HCT116 (cell line): ENCODE data around the gene TMEM238L. TPM values are rescaled to one million over a fixed set of nuclear protein-coding genes. Genes with fewer than 3 reads are reported as not detected.

Source experiments
- ATAC-seq: fragments of 200-7000 bp; cut with Tn5 transposase; 2 replicates; pipeline ENCODE4 v1.9.1; 2020; ENCODE audit warnings: mild to moderate bottlenecking, moderate library complexity
- BruUV-seq: library from RNA; stranded (reverse); fragments of 400-500 nt; replicated peaks from 2 replicates; lab custom pipeline; 2021; lab: Mats Ljungman, UMichigan
- CTCF ChIA-PET: fragments of 300-600 bp; sonication (Branson Sonifier 250); formaldehyde crosslinking; loops from one replicate; lab custom pipeline; 2021; ENCODE audit warnings: antibody characterized with exemption; lab: Charles Lee
- POLR2A ChIA-PET: fragments of 300-600, 350-600 bp; sonication (Branson Sonifier 250); formaldehyde crosslinking; loops from one replicate; lab custom pipeline; 2021; ENCODE audit warnings: antibody characterized with exemption; lab: Charles Lee
- RAD21 ChIA-PET, 2 experiments: fragments of 300-600 bp; sonication (Branson Sonifier 250); formaldehyde crosslinking; loops; one replicate each; lab custom pipeline; 2023; ENCODE audit warnings: low total read pairs in 2 of 2; ENCODE audit not compliant: uncharacterized antibody in 2 of 2, unreplicated experiment in 2 of 2, low non-redundant PET in 1 of 2; lab: Charles Lee
- DNase-seq: peaks from one replicate; pipeline ENCODE4 v3.0.0-alpha.2; 2010; ENCODE audit warnings: low read depth, low spot score
- H2AFZ ChIP-seq: fragments of 200-600 bp; shearing (Covaris generic), sonication (generic); 2 replicates; pipeline ENCODE4 v1.6.1; 2017; ENCODE audit warnings: low read depth, mixed run types, mixed read lengths, antibody characterized with exemption, low read length; ENCODE audit not compliant: poor library complexity, severe bottlenecking
- H3K27ac ChIP-seq: 2 replicates; pipeline ENCODE4 v1.5.1; 2012; ENCODE audit warnings: low read depth, low read length
- H3K27me3 ChIP-seq: fragments of 200-600 bp; sonication (generic); 2 replicates; pipeline ENCODE4 v1.6.1; 2016; ENCODE audit warnings: mixed run types, low read length, mixed read lengths; ENCODE audit not compliant: insufficient read depth
- H3K36me3 ChIP-seq, 2 experiments: fragments of 200-500 bp in 1 of 2; fragments of 200-600 bp in 1 of 2; sonication (Bioruptor generic) in 1 of 2; sonication (generic) in 1 of 2; 2 replicates each; pipeline versions ENCODE4 v1.5.1 to v1.6.1; 2014 to 2016; ENCODE audit warnings: low read length in 2 of 2, inconsistent platforms in 1 of 2, mixed read lengths in 1 of 2, mixed run types in 1 of 2; ENCODE audit not compliant: insufficient read depth in 2 of 2, control insufficient read depth in 1 of 2
- H3K4me1 ChIP-seq, 2 experiments: fragments of 200-600 bp in 1 of 2; sonication (generic) in 1 of 2; 2 replicates each; pipeline versions ENCODE4 v1.5.1 to v1.6.1; 2012 to 2017; ENCODE audit warnings: low read length in 2 of 2, inconsistent platforms in 1 of 2, mild to moderate bottlenecking in 1 of 2, mixed read lengths in 1 of 2, mixed run types in 1 of 2, moderate library complexity in 1 of 2; ENCODE audit not compliant: insufficient read depth in 2 of 2, control insufficient read depth in 1 of 2
- H3K4me2 ChIP-seq: fragments of 200-600 bp; sonication (generic); 2 replicates; pipeline ENCODE4 v1.6.1; 2017; ENCODE audit warnings: mixed run types, low read length, mixed read lengths
- H3K4me3 ChIP-seq, 2 experiments: fragments of 200-600 bp in 1 of 2; sonication (generic) in 1 of 2; replicated peaks in 1 of 2; 2 replicates each; pipeline ENCODE4 v1.5.1; 2011 to 2016; ENCODE audit warnings: low read length in 2 of 2, control low read depth in 1 of 2, low read depth in 1 of 2, mild to moderate bottlenecking in 1 of 2, mixed read lengths in 1 of 2, mixed run types in 1 of 2
- H3K79me2 ChIP-seq: fragments of 200-600 bp; sonication (generic); 2 replicates; pipeline ENCODE4 v1.6.1; 2017; ENCODE audit warnings: mild to moderate bottlenecking, mixed run types, low read length, moderate library complexity, mixed read lengths; ENCODE audit not compliant: insufficient read depth
- H3K9ac ChIP-seq: fragments of 200-600 bp; sonication (generic); 2 replicates; pipeline ENCODE4 v1.6.1; 2016; ENCODE audit warnings: low read length, mixed read lengths
- H3K9me2 ChIP-seq: fragments of 200-600 bp; sonication (generic), shearing (Covaris generic); 2 replicates; pipeline ENCODE4 v1.6.1; 2017; ENCODE audit warnings: mixed run types, mild to moderate bottlenecking, moderate library complexity; ENCODE audit not compliant: insufficient read depth
- H3K9me3 ChIP-seq, 2 experiments: fragments of 200-500 bp in 1 of 2; fragments of 200-600 bp in 1 of 2; sonication (Bioruptor generic) in 1 of 2; sonication (generic) in 1 of 2; 2 replicates each; pipeline ENCODE4 v1.6.1; 2014 to 2017; ENCODE audit warnings: low read length in 2 of 2, mixed read lengths in 2 of 2, inconsistent platforms in 1 of 2, low read depth in 1 of 2, mild to moderate bottlenecking in 1 of 2, mixed run types in 1 of 2, moderate library complexity in 1 of 2; ENCODE audit not compliant: control insufficient read depth in 1 of 2, insufficient read depth in 1 of 2
- H4K20me1 ChIP-seq: fragments of 200-600 bp; sonication (generic), shearing (Covaris generic); 2 replicates; pipeline ENCODE4 v1.6.1; 2017; ENCODE audit warnings: mixed run types, mild to moderate bottlenecking, moderate library complexity; ENCODE audit not compliant: insufficient read depth
- ATF3 ChIP-seq: IDR thresholded peaks from 2 replicates; pipeline ENCODE4 v1.6.1; 2012
- CBX3 ChIP-seq: IDR thresholded peaks from 2 replicates; pipeline ENCODE4 v1.6.1; 2012; ENCODE audit warnings: low read depth
- CEBPB ChIP-seq: IDR thresholded peaks from 2 replicates; pipeline ENCODE4 v1.6.1; 2012; ENCODE audit warnings: low read depth
- EZH2 ChIP-seq: fragments of 200-600 bp; sonication (generic); IDR thresholded peaks from 2 replicates; pipeline ENCODE4 v1.6.1; 2017; ENCODE audit warnings: antibody characterized with exemption, mixed run types
- EZH2phosphoT487 ChIP-seq: fragments of 200-600 bp; IDR thresholded peaks from 2 replicates; pipeline ENCODE4 v1.6.1; 2018; ENCODE audit warnings: antibody characterized with exemption, borderline replicate concordance
- FOSL1 ChIP-seq: IDR thresholded peaks from 2 replicates; pipeline ENCODE4 v1.6.1; 2012; ENCODE audit warnings: low read depth
- JUND ChIP-seq: IDR thresholded peaks from 2 replicates; pipeline ENCODE4 v1.6.1; 2012
- RAD21 ChIP-seq: IDR thresholded peaks from 2 replicates; pipeline ENCODE4 v1.6.1; 2012; ENCODE audit warnings: low read depth, mild to moderate bottlenecking
- SIN3A ChIP-seq: IDR thresholded peaks from 2 replicates; pipeline ENCODE4 v1.6.1; 2012; ENCODE audit warnings: low read depth
- YY1 ChIP-seq: IDR thresholded peaks from 2 replicates; pipeline ENCODE4 v1.6.1; 2011; ENCODE audit warnings: low read length, low read depth, moderate library complexity, mild to moderate bottlenecking; ENCODE audit not compliant: insufficient replicate concordance; ENCODE audit errors: extremely low read depth
- intact Hi-C: fragments of 100-400 bp; cut with micrococcal nuclease; formaldehyde crosslinking; loops from 2 replicates; pipeline ENCODE4 v1.10.0; 2022
- total RNA-seq: library from RNA; stranded (reverse); gene quantifications from one replicate; pipeline ENCODE4 v1.2.1, GENCODE V29; 2021; ENCODE audit not compliant: unreplicated experiment
- TF ChIP-seq, protein P1 (sequence below), 3 experiments: fragments of 200-600 bp in 1 of 3; sonication (generic) in 1 of 3; IDR thresholded peaks in 2 of 3; conservative IDR thresholded peaks in 1 of 3; 2 replicates each; pipeline ENCODE4 v1.5.1; 2012 to 2017; ENCODE audit warnings: low read depth in 2 of 3, low read length in 2 of 3, antibody characterized with exemption in 1 of 3, borderline replicate concordance in 1 of 3, control low read depth in 1 of 3, mild to moderate bottlenecking in 1 of 3, mixed read lengths in 1 of 3, mixed run types in 1 of 3, moderate library complexity in 1 of 3; ENCODE audit not compliant: insufficient read depth in 1 of 3
- TF ChIP-seq, protein P2 (sequence below): IDR thresholded peaks from 2 replicates; pipeline ENCODE4 v1.6.1; 2012; ENCODE audit warnings: low read depth
- TF ChIP-seq, protein P3 (sequence below): IDR thresholded peaks from 2 replicates; pipeline ENCODE4 v1.6.1; 2011; ENCODE audit warnings: mild to moderate bottlenecking, low read length, moderate library complexity; ENCODE audit not compliant: insufficient replicate concordance; ENCODE audit errors: extremely low read depth

Gene TMEM238L
- total RNA-seq, 1 experiment from 2014 or later: not detected

DNA sequence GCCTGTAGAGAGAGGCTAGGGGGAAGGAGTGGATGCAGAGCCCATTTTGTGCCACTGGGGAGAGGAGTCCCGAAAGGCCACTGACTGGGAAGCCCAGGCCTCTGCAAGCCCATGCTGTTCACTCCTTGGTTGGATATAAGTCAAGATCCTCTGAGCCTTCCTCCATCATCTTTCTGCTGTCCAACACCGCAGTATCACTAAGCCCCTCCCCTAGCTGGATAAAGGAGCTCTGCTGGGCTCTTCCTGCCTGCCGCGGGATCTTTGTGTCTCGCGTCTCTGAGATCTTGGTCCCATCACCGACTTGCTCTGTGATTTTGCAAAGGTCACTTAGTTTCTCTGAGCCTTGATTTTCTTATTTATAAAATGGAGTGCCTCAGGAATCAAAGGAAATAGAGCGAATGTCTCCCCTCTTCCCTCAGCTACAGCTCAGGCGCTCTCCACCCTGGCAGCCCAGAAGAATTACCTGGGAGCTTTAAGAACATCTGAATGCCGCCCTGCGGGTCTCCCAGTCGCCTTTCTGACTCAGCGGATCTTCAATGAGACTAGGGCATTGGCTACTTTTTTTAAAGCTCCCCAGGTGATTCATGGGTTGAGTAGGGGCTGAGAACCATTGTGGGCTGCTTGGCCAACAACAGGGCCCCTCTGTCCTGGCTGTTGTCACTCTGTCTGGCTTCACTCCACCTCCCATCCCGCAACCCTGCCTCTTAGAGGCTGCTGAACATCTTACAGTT, 48.9 kb downstream of the TMEM238L start:
- Histone ChIP-seq H3K4me2 (no peak overlapping the region), H3K4me3 (no peak overlapping the region), H3K27ac (no peak overlapping the region), H3K27me3 (no peaks in the 10 kb centered on the region), H3K9ac (no peak overlapping the region), H2AFZ (no peak overlapping the region), H3K9me3 (no peaks in the 10 kb centered on the region), H3K9me2 (no peaks in the 10 kb centered on the region), H3K4me1 (no peaks in the 10 kb centered on the region), H3K79me2 (no peaks in the 10 kb centered on the region), H4K20me1 (no peaks in the 10 kb centered on the region), H3K36me3 (no peaks in the 10 kb centered on the region)
- no peak for TF ChIP-seq ATF3
- no peak for TF ChIP-seq RAD21
- TF ChIP-seq, protein P1, sequence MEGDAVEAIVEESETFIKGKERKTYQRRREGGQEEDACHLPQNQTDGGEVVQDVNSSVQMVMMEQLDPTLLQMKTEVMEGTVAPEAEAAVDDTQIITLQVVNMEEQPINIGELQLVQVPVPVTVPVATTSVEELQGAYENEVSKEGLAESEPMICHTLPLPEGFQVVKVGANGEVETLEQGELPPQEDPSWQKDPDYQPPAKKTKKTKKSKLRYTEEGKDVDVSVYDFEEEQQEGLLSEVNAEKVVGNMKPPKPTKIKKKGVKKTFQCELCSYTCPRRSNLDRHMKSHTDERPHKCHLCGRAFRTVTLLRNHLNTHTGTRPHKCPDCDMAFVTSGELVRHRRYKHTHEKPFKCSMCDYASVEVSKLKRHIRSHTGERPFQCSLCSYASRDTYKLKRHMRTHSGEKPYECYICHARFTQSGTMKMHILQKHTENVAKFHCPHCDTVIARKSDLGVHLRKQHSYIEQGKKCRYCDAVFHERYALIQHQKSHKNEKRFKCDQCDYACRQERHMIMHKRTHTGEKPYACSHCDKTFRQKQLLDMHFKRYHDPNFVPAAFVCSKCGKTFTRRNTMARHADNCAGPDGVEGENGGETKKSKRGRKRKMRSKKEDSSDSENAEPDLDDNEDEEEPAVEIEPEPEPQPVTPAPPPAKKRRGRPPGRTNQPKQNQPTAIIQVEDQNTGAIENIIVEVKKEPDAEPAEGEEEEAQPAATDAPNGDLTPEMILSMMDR (IDR thresholded peaks at IDR 0.05 in 2 of 3, conservative IDR thresholded peaks at IDR 0.05 in 1 of 3; ENCODE audit: borderline replicate concordance in 1 of 3, insufficient read depth in 1 of 3, low read depth in 2 of 3, low read length in 2 of 3): no peak
- TF ChIP-seq, protein P2, sequence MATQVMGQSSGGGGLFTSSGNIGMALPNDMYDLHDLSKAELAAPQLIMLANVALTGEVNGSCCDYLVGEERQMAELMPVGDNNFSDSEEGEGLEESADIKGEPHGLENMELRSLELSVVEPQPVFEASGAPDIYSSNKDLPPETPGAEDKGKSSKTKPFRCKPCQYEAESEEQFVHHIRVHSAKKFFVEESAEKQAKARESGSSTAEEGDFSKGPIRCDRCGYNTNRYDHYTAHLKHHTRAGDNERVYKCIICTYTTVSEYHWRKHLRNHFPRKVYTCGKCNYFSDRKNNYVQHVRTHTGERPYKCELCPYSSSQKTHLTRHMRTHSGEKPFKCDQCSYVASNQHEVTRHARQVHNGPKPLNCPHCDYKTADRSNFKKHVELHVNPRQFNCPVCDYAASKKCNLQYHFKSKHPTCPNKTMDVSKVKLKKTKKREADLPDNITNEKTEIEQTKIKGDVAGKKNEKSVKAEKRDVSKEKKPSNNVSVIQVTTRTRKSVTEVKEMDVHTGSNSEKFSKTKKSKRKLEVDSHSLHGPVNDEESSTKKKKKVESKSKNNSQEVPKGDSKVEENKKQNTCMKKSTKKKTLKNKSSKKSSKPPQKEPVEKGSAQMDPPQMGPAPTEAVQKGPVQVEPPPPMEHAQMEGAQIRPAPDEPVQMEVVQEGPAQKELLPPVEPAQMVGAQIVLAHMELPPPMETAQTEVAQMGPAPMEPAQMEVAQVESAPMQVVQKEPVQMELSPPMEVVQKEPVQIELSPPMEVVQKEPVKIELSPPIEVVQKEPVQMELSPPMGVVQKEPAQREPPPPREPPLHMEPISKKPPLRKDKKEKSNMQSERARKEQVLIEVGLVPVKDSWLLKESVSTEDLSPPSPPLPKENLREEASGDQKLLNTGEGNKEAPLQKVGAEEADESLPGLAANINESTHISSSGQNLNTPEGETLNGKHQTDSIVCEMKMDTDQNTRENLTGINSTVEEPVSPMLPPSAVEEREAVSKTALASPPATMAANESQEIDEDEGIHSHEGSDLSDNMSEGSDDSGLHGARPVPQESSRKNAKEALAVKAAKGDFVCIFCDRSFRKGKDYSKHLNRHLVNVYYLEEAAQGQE: no peak
- no peak for TF ChIP-seq YY1
- no peak for TF ChIP-seq EZH2phosphoT487
- no peak for TF ChIP-seq EZH2
- TF ChIP-seq, protein P3, sequence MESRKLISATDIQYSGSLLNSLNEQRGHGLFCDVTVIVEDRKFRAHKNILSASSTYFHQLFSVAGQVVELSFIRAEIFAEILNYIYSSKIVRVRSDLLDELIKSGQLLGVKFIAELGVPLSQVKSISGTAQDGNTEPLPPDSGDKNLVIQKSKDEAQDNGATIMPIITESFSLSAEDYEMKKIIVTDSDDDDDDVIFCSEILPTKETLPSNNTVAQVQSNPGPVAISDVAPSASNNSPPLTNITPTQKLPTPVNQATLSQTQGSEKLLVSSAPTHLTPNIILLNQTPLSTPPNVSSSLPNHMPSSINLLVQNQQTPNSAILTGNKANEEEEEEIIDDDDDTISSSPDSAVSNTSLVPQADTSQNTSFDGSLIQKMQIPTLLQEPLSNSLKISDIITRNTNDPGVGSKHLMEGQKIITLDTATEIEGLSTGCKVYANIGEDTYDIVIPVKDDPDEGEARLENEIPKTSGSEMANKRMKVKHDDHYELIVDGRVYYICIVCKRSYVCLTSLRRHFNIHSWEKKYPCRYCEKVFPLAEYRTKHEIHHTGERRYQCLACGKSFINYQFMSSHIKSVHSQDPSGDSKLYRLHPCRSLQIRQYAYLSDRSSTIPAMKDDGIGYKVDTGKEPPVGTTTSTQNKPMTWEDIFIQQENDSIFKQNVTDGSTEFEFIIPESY: no peak
- no peak for TF ChIP-seq CBX3
- TF ChIP-seq CEBPB: no peak
- no peak for TF ChIP-seq JUND
- TF ChIP-seq SIN3A: no peak
- TF ChIP-seq FOSL1: no peak
- intact Hi-C loops: loop anchor here (1.0 kb wide), 1 partner anchor 90 kb away; no protein-coding TSS in a partner anchor
- no peak for DNase-seq
- ChIA-PET CTCF (interaction anchor here (1.2 kb wide), 1 partner anchor 90 kb away, joined by 3 read pairs; no protein-coding TSS in a partner anchor), RAD21 (no interaction called here), POLR2A (no interaction called here)
- no TSS peak for BruUV-seq
- peak; percentile 23 for ATAC-seq
